ENCODE results near the gene RASA3.
"Not testable (repeated sequence)": the region's sequence is repeated elsewhere in the genome, so short reads cannot be mapped to it uniquely, and the experiment has no call there.

RASA3 gene

GRCh38 chr13:114021464-114022308 lies 110.7 kb downstream of the RASA3 start:
- H3K36me3 ChIP-seq (replicated peaks) = peaks cover 87% of the 10 kb centered on the region
- in situ Hi-C loops (cut with HindIII; ENCODE audit: low pct_ligation_motif_present, low sequenced_read_pairs) = no loop called here
- no peak for TF ChIP-seq CTCF (IDR thresholded peaks at IDR 0.05; ENCODE audit: low read depth, low read length, missing control alignments)
- H3K27me3 ChIP-seq (replicated peaks) = no peaks in the 10 kb centered on the region
- no peak for DNase-seq
- no peak overlapping the region for H3K4me3 ChIP-seq (ENCODE audit: low read depth, low read length)
- H3K27ac ChIP-seq = no peak overlapping the region

- in situ Hi-C loops (cut with HindIII; ENCODE audit: low pct_ligation_motif_present, low sequenced_read_pairs) = no loop called here
- no peak for DNase-seq
- H3K27ac ChIP-seq = no peak overlapping the region
- TF ChIP-seq CTCF (IDR thresholded peaks at IDR 0.05; ENCODE audit: low read depth, low read length, missing control alignments) = no peak
- no peak overlapping the region for H3K4me3 ChIP-seq (ENCODE audit: low read depth, low read length)
- H3K36me3 ChIP-seq (replicated peaks) = peaks cover 88% of the 10 kb centered on the region
- no peaks in the 10 kb centered on the region for H3K27me3 ChIP-seq (replicated peaks)
These were observed 111.5 kb downstream of the RASA3 start for GRCh38 chr13:114020750-114021463.

GRCh38 chr13:114020134-114020533 lies 112.3 kb downstream of the RASA3 start:
- in situ Hi-C loops (cut with HindIII; ENCODE audit: low pct_ligation_motif_present, low sequenced_read_pairs); H3K27me3 ChIP-seq (replicated peaks); DNase-seq; H3K27ac ChIP-seq; H3K4me3 ChIP-seq (ENCODE audit: low read depth, low read length): not testable (repeated sequence)
- peaks cover 88% of the 10 kb centered on the region for H3K36me3 ChIP-seq (replicated peaks)

- Histone ChIP-seq H3K4me3 (ENCODE audit: low read depth, low read length) (no peak overlapping the region), H3K27ac (no peak overlapping the region), H3K36me3 (replicated peaks) (peaks cover 90% of the 10 kb centered on the region), H3K27me3 (replicated peaks) (no peaks in the 10 kb centered on the region)
- in situ Hi-C loops (cut with HindIII; ENCODE audit: low pct_ligation_motif_present, low sequenced_read_pairs) = no loop called here
- no peak for TF ChIP-seq CTCF (IDR thresholded peaks at IDR 0.05; ENCODE audit: low read depth, low read length, missing control alignments)
- no peak for DNase-seq
These were observed 113.1 kb downstream of the RASA3 start for GRCh38 chr13:114019367-114019766.

GRCh38 chr13:114018461-114019055 lies 113.9 kb downstream of the RASA3 start:
- peaks cover 88% of the 10 kb centered on the region for H3K36me3 ChIP-seq (replicated peaks)
- H3K27me3 ChIP-seq (replicated peaks) = no peaks in the 10 kb centered on the region
- no peak overlapping the region for H3K27ac ChIP-seq
- no peak for DNase-seq
- TF ChIP-seq CTCF (IDR thresholded peaks at IDR 0.05; ENCODE audit: low read depth, low read length, missing control alignments) = no peak
- in situ Hi-C loops (cut with HindIII; ENCODE audit: low pct_ligation_motif_present, low sequenced_read_pairs) = no loop called here
- no peak overlapping the region for H3K4me3 ChIP-seq (ENCODE audit: low read depth, low read length)

- Histone ChIP-seq H3K27ac (no peak overlapping the region), H3K36me3 (replicated peaks) (peaks cover 86% of the 10 kb centered on the region), H3K4me3 (ENCODE audit: low read depth, low read length) (no peak overlapping the region), H3K27me3 (replicated peaks) (no peaks in the 10 kb centered on the region)
- DNase-seq = no peak
- TF ChIP-seq CTCF (IDR thresholded peaks at IDR 0.05; ENCODE audit: low read depth, low read length, missing control alignments) = no peak
- in situ Hi-C loops (cut with HindIII; ENCODE audit: low pct_ligation_motif_present, low sequenced_read_pairs) = no loop called here
These were observed 114.5 kb downstream of the RASA3 start for GRCh38 chr13:114017966-114018365.
